Measurements from ENCODE around the gene ACAD8. TPM values are rescaled to one million over a fixed set of nuclear protein-coding genes. Genes with fewer than 3 reads are reported as not detected.

ACAD8 gene
- polyA plus RNA-seq, 1 donor from 2014 or later: 68.8 TPM

DNA sequence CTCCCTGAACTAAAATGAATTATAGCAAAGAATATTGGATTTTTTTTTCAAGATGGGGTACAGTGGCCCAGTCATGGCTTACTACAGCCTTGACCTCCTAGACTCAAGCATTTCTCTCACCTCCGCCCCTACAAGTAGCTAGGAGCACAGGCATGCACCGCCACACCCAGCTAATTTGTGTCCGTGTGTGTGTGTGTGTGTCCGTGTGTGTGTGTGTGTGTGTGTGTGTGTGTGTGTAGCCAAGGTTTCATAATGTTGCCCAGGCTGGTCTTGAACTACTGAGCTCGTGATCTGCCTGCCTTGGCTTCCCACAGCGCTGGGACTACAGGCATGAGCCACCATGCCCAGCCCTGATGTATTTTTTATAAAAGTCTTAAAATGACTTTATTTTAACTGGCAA is 12.8 kb upstream of the ACAD8 start:
- no peaks in the 10 kb centered on the region for H3K79me2 ChIP-seq (replicated peaks; ENCODE audit: insufficient read depth, low read length)
- H3K9ac ChIP-seq (ENCODE audit: low read length): no peak overlapping the region
- no peaks in the 10 kb centered on the region for H3K9me3 ChIP-seq (ENCODE audit: low read length)
- no peak overlapping the region for H3K4me3 ChIP-seq (ENCODE audit: low read length)
- H3K27ac ChIP-seq (ENCODE audit: low read length): no peak overlapping the region
- peaks cover 14% of the 10 kb centered on the region for H3K36me3 ChIP-seq (ENCODE audit: insufficient read depth, low read length)
- H3K9me2 ChIP-seq (ENCODE audit: insufficient read depth, low read length): no peaks in the 10 kb centered on the region
- H3K27me3 ChIP-seq (ENCODE audit: insufficient read depth, low read depth, low read length): no peaks in the 10 kb centered on the region
- TF ChIP-seq, protein P1, sequence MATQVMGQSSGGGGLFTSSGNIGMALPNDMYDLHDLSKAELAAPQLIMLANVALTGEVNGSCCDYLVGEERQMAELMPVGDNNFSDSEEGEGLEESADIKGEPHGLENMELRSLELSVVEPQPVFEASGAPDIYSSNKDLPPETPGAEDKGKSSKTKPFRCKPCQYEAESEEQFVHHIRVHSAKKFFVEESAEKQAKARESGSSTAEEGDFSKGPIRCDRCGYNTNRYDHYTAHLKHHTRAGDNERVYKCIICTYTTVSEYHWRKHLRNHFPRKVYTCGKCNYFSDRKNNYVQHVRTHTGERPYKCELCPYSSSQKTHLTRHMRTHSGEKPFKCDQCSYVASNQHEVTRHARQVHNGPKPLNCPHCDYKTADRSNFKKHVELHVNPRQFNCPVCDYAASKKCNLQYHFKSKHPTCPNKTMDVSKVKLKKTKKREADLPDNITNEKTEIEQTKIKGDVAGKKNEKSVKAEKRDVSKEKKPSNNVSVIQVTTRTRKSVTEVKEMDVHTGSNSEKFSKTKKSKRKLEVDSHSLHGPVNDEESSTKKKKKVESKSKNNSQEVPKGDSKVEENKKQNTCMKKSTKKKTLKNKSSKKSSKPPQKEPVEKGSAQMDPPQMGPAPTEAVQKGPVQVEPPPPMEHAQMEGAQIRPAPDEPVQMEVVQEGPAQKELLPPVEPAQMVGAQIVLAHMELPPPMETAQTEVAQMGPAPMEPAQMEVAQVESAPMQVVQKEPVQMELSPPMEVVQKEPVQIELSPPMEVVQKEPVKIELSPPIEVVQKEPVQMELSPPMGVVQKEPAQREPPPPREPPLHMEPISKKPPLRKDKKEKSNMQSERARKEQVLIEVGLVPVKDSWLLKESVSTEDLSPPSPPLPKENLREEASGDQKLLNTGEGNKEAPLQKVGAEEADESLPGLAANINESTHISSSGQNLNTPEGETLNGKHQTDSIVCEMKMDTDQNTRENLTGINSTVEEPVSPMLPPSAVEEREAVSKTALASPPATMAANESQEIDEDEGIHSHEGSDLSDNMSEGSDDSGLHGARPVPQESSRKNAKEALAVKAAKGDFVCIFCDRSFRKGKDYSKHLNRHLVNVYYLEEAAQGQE (IDR thresholded peaks at IDR 0.05; ENCODE audit: borderline replicate concordance): no peak
- TF ChIP-seq POLR2AphosphoS5 (IDR thresholded peaks at IDR 0.05) (no peak), SMC3 (conservative IDR thresholded peaks at IDR 0.05; ENCODE audit: poor library complexity) (no peak)
- TF ChIP-seq, protein P2, sequence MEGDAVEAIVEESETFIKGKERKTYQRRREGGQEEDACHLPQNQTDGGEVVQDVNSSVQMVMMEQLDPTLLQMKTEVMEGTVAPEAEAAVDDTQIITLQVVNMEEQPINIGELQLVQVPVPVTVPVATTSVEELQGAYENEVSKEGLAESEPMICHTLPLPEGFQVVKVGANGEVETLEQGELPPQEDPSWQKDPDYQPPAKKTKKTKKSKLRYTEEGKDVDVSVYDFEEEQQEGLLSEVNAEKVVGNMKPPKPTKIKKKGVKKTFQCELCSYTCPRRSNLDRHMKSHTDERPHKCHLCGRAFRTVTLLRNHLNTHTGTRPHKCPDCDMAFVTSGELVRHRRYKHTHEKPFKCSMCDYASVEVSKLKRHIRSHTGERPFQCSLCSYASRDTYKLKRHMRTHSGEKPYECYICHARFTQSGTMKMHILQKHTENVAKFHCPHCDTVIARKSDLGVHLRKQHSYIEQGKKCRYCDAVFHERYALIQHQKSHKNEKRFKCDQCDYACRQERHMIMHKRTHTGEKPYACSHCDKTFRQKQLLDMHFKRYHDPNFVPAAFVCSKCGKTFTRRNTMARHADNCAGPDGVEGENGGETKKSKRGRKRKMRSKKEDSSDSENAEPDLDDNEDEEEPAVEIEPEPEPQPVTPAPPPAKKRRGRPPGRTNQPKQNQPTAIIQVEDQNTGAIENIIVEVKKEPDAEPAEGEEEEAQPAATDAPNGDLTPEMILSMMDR (IDR thresholded peaks at IDR 0.05; ENCODE audit: poor library complexity, severe bottlenecking): no peak
- no peak overlapping the region for H2AFZ ChIP-seq (ENCODE audit: low read depth, low read length)
- no peaks in the 10 kb centered on the region for H4K20me1 ChIP-seq (ENCODE audit: insufficient read depth)
- H3K4me2 ChIP-seq (ENCODE audit: low read length): no peak overlapping the region
- no peaks in the 10 kb centered on the region for H3F3A ChIP-seq (ENCODE audit: insufficient read depth, low read length, poor library complexity, severe bottlenecking)

DNA sequence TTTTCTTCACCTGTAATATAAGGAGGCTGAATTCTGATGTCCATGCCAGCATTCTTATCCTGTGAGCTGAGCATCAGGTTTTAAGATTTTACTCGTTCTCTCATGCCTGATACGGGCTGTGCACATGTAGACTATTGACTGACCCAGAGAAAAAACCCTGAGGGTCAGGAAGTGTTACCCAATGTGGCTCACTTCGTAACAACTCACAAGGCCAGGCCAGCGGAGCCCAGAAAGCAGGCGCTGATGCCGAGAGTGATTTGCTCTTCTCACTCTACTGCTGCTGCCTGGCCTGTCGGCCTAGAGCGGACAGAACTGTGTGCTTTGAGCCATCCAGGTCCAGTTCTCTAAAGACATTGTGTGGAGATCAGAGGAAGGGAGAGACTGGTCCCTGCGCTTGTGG is 11.0 kb upstream of the ACAD8 start:
- no peak overlapping the region for H2AFZ ChIP-seq (ENCODE audit: low read depth, low read length)
- no peak overlapping the region for H3K4me2 ChIP-seq (ENCODE audit: low read length)
- peaks cover 12% of the 10 kb centered on the region for H3K36me3 ChIP-seq (ENCODE audit: insufficient read depth, low read length)
- no peak overlapping the region for H3K9ac ChIP-seq (ENCODE audit: low read length)
- H3F3A ChIP-seq (ENCODE audit: insufficient read depth, low read length, poor library complexity, severe bottlenecking): no peaks in the 10 kb centered on the region
- no peaks in the 10 kb centered on the region for H3K9me2 ChIP-seq (ENCODE audit: insufficient read depth, low read length)
- H3K27me3 ChIP-seq (ENCODE audit: insufficient read depth, low read depth, low read length): no peaks in the 10 kb centered on the region
- no peak overlapping the region for H3K4me3 ChIP-seq (ENCODE audit: low read length)
- H3K27ac ChIP-seq (ENCODE audit: low read length): no peak overlapping the region
- H3K9me3 ChIP-seq (ENCODE audit: low read length): no peaks in the 10 kb centered on the region
- TF ChIP-seq TAF1 (IDR thresholded peaks at IDR 0.05; ENCODE audit: low read depth) (no peak), RAD21 (conservative IDR thresholded peaks at IDR 0.05) (no peak), SMC3 (conservative IDR thresholded peaks at IDR 0.05; ENCODE audit: poor library complexity) (no peak), POLR2AphosphoS5 (IDR thresholded peaks at IDR 0.05) (no peak), EP300 (conservative IDR thresholded peaks at IDR 0.05; ENCODE audit: poor library complexity, severe bottlenecking) (no peak), EZH2 (IDR thresholded peaks at IDR 0.05; ENCODE audit: borderline replicate concordance, insufficient read depth, low read length, poor library complexity, severe bottlenecking) (no peak), MXI1 (conservative IDR thresholded peaks at IDR 0.05; ENCODE audit: poor library complexity, severe bottlenecking) (no peak)
- TF ChIP-seq, protein P2 (IDR thresholded peaks at IDR 0.05; ENCODE audit: poor library complexity, severe bottlenecking): no peak
- TF ChIP-seq, protein P1 (IDR thresholded peaks at IDR 0.05; ENCODE audit: borderline replicate concordance): no peak
- no peaks in the 10 kb centered on the region for H3K79me2 ChIP-seq (replicated peaks; ENCODE audit: insufficient read depth, low read length)
- H4K20me1 ChIP-seq (ENCODE audit: insufficient read depth): no peaks in the 10 kb centered on the region
